ENCODE data around the gene SCP2. TPM values are rescaled to one million over a fixed set of nuclear protein-coding genes. Genes with fewer than 3 reads are reported as not detected.

The SCP2 gene
- total RNA-seq, 1 donor from 2014 or later = 130 TPM

DNA sequence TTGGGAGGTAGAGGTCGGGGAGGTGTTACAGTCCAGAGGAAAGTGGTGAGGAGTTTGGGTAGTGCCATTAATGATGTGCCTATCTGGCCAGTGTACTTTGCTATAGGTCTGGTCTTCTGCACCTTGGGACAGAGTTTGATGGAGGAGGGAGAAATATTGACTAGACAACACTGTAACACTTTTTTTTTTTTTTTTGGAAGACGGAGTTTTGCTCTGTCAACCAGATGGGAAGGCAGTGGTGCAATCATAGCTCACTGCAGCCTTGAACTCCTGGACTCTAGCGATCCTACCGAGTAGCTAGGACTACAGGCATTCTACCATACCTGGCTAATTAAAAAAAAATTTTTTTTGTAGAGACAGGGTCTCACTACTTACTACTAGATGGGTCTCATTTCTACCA, 1.9 kb downstream of the SCP2 start:
- DNase-seq = no peak
- Histone ChIP-seq H3K4me1 (peaks cover 41% of the 10 kb centered on the region), H3K9me3 (replicated peaks) (no peaks in the 10 kb centered on the region), H3K36me3 (no peaks in the 10 kb centered on the region), H3K27ac (replicated peaks) (no peak overlapping the region), H3K4me3 (no peak overlapping the region), H3K27me3 (ENCODE audit: low read depth) (no peaks in the 10 kb centered on the region)
- intact Hi-C loops (cut with micrococcal nuclease) = no loop called here
- TF ChIP-seq, protein P1, sequence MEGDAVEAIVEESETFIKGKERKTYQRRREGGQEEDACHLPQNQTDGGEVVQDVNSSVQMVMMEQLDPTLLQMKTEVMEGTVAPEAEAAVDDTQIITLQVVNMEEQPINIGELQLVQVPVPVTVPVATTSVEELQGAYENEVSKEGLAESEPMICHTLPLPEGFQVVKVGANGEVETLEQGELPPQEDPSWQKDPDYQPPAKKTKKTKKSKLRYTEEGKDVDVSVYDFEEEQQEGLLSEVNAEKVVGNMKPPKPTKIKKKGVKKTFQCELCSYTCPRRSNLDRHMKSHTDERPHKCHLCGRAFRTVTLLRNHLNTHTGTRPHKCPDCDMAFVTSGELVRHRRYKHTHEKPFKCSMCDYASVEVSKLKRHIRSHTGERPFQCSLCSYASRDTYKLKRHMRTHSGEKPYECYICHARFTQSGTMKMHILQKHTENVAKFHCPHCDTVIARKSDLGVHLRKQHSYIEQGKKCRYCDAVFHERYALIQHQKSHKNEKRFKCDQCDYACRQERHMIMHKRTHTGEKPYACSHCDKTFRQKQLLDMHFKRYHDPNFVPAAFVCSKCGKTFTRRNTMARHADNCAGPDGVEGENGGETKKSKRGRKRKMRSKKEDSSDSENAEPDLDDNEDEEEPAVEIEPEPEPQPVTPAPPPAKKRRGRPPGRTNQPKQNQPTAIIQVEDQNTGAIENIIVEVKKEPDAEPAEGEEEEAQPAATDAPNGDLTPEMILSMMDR (IDR thresholded peaks at IDR 0.05; ENCODE audit: borderline replicate concordance) = no peak

GRCh38 chr1:52937433-52938182, 10.5 kb downstream of the SCP2 start:
- Histone ChIP-seq H3K4me3 (no peak overlapping the region), H3K9me3 (replicated peaks) (no peaks in the 10 kb centered on the region), H3K4me1 (peaks cover 8% of the 10 kb centered on the region), H3K27me3 (ENCODE audit: low read depth) (no peaks in the 10 kb centered on the region), H3K36me3 (peaks cover 7% of the 10 kb centered on the region), H3K27ac (replicated peaks) (no peak overlapping the region)
- intact Hi-C loops (cut with micrococcal nuclease) = no loop called here
- DNase-seq = no peak
- TF ChIP-seq, protein P1 (IDR thresholded peaks at IDR 0.05; ENCODE audit: borderline replicate concordance) = no peak

- Histone ChIP-seq H3K4me3 (no peak overlapping the region), H3K9me3 (replicated peaks) (no peaks in the 10 kb centered on the region), H3K27me3 (ENCODE audit: low read depth) (no peaks in the 10 kb centered on the region), H3K4me1 (peaks cover 8% of the 10 kb centered on the region), H3K36me3 (peaks cover 12% of the 10 kb centered on the region), H3K27ac (replicated peaks) (no peak overlapping the region)
- no peak for DNase-seq
- intact Hi-C loops (cut with micrococcal nuclease) = no loop called here
- TF ChIP-seq, protein P1 (IDR thresholded peaks at IDR 0.05; ENCODE audit: borderline replicate concordance) = no peak
Observed at GRCh38 chr1:52938183-52938451, 11.0 kb downstream of the SCP2 start.

- TF ChIP-seq, protein P1 (IDR thresholded peaks at IDR 0.05; ENCODE audit: borderline replicate concordance) = no peak
- H3K27ac ChIP-seq (replicated peaks) = no peak overlapping the region
- H3K36me3 ChIP-seq = peaks cover 15% of the 10 kb centered on the region
- DNase-seq = no peak
- H3K9me3 ChIP-seq (replicated peaks) = no peaks in the 10 kb centered on the region
- no peak overlapping the region for H3K4me3 ChIP-seq
- intact Hi-C loops (cut with micrococcal nuclease) = no loop called here
- no peaks in the 10 kb centered on the region for H3K4me1 ChIP-seq
- H3K27me3 ChIP-seq (ENCODE audit: low read depth) = no peaks in the 10 kb centered on the region
Observed at GRCh38 chr1:52943876-52944416, 16.9 kb downstream of the SCP2 start.

DNA sequence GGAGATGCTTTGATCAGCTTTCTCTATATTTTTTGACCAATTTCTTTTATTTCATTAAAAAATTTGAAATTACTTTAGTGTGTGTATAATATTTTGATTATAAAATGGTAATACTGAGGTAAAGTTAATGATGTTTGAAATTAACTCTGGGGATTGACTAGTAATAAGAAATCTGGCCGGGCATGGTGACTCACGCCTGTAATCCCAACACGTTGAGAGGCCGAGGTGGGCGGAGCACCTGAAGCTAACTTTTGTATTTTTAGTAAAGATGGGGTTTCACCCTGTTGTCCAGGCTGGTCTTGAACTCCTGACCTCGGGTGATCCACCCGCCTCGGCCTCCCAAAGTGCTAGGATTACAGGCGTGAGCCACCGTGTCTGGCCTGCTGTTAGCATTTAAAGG, 17.5 kb downstream of the SCP2 start:
- TF ChIP-seq, protein P1 (IDR thresholded peaks at IDR 0.05; ENCODE audit: borderline replicate concordance) = no peak
- Histone ChIP-seq H3K4me3 (no peak overlapping the region), H3K27me3 (ENCODE audit: low read depth) (no peaks in the 10 kb centered on the region), H3K27ac (replicated peaks) (no peak overlapping the region), H3K36me3 (peaks cover 15% of the 10 kb centered on the region), H3K9me3 (replicated peaks) (no peaks in the 10 kb centered on the region), H3K4me1 (no peaks in the 10 kb centered on the region)
- intact Hi-C loops (cut with micrococcal nuclease) = no loop called here
- DNase-seq = no peak
